HG02973 (cell line): Measurements from ENCODE around the gene CDC14C.
"Not testable (repeated sequence)": the region's sequence is repeated elsewhere in the genome, so short reads cannot be mapped to it uniquely, and the experiment has no call there.

ENCODE experiments used
- ATAC-seq: cut with Tn5 transposase; IDR thresholded peaks from one replicate; pipeline ENCODE4 v1.9.1; 2021; ENCODE audit warnings: moderate library complexity; ENCODE audit not compliant: unreplicated experiment

Gene CDC14C

GRCh38 chr7:48924433-48924832 is at the start of gene CDC14C:
Gene CDC14C (plus strand): TSS chr7:48924547. CDS start chr7:48924673, 126 bp downstream.
- ATAC-seq, result no peak

- ATAC-seq, result no peak
Observed at GRCh38 chr7:48875045-48875916, 49.1 kb upstream of the CDC14C start.

- no peak for ATAC-seq
Observed at GRCh38 chr7:48876087-48876486, 48.3 kb upstream of the CDC14C start.

- no peak for ATAC-seq
Observed at GRCh38 chr7:48880851-48881250, 43.5 kb upstream of the CDC14C start.

- no peak for ATAC-seq
Observed at GRCh38 chr7:48887500-48887899, 36.8 kb upstream of the CDC14C start.

- ATAC-seq, result no peak
Observed at GRCh38 chr7:48894574-48894973, 29.8 kb upstream of the CDC14C start.

- ATAC-seq, result no peak
Observed at GRCh38 chr7:48899932-48900331, 24.4 kb upstream of the CDC14C start.

- no peak for ATAC-seq
Observed at GRCh38 chr7:48901966-48902365, 22.4 kb upstream of the CDC14C start.

GRCh38 chr7:48904975-48905374 is 19.4 kb upstream of the CDC14C start:
- ATAC-seq, result no peak

GRCh38 chr7:48905686-48906085 is 18.7 kb upstream of the CDC14C start:
- ATAC-seq, result not testable (repeated sequence)

- ATAC-seq, result not testable (repeated sequence)
Observed at GRCh38 chr7:48909887-48910286, 14.5 kb upstream of the CDC14C start.

- no peak for ATAC-seq
Observed at GRCh38 chr7:48931481-48931880, 7.1 kb downstream of the CDC14C start.

- no peak for ATAC-seq
Observed at GRCh38 chr7:48932126-48932910, 8.0 kb downstream of the CDC14C start.

GRCh38 chr7:48933549-48934085 is 9.3 kb downstream of the CDC14C start:
- ATAC-seq, result no peak

GRCh38 chr7:48938539-48939295 is 14.4 kb downstream of the CDC14C start:
- ATAC-seq, result no peak

GRCh38 chr7:48943279-48943990 is 19.1 kb downstream of the CDC14C start:
- ATAC-seq, result no peak

GRCh38 chr7:48955916-48956315 is 31.6 kb downstream of the CDC14C start:
- no peak for ATAC-seq

GRCh38 chr7:48959676-48960075 is 35.3 kb downstream of the CDC14C start:
- no peak for ATAC-seq

- no peak for ATAC-seq
Observed at GRCh38 chr7:48962821-48963505, 38.6 kb downstream of the CDC14C start.

- ATAC-seq, result no peak
Observed at GRCh38 chr7:48964074-48964473, 39.7 kb downstream of the CDC14C start.
